GM12878 (cell line): ENCODE data around the gene INSC.

Experiments used
- CTCF ChIP-seq, 3 experiments: IDR thresholded peaks in 2 of 3; conservative IDR thresholded peaks in 1 of 3; 2 replicates each; pipeline ENCODE4 v1.5.1; 2011; ENCODE audit warnings: low read depth in 3 of 3, low read length in 3 of 3, mild to moderate bottlenecking in 3 of 3, control low read depth in 2 of 3, moderate library complexity in 2 of 3, inconsistent platforms in 1 of 3, mixed read lengths in 1 of 3; ENCODE audit not compliant: control insufficient read depth in 2 of 3, insufficient read depth in 1 of 3; ENCODE audit errors: extremely low read depth in 1 of 3
- PBX3 ChIP-seq: IDR thresholded peaks from 2 replicates; pipeline ENCODE4 v1.6.1; 2011; ENCODE audit warnings: mild to moderate bottlenecking, low read depth, low read length, moderate library complexity; ENCODE audit not compliant: insufficient replicate concordance

GRCh38 chr11:15234796-15235195 lies 120.1 kb downstream of the INSC start:
- TF ChIP-seq CTCF (IDR thresholded peaks at IDR 0.05 in 2 of 3, conservative IDR thresholded peaks at IDR 0.05 in 1 of 3; ENCODE audit: control insufficient read depth in 2 of 3, extremely low read depth in 1 of 3, insufficient read depth in 1 of 3, low read depth in 3 of 3, low read length in 3 of 3) = no peak
- TF ChIP-seq PBX3 = no peak
